OCI-LY1 (cell line): ENCODE measurements around the gene RFX6.

Experiments used
- H2AFZ ChIP-seq: fragments of 200-600 bp; sonication (generic), shearing (Covaris generic); 2 replicates; pipeline ENCODE4 v1.6.0; 2014; ENCODE audit warnings: antibody characterized with exemption, mild to moderate bottlenecking, low read length
- H3F3A ChIP-seq: fragments of 200-600 bp; sonication (generic), shearing (Covaris generic); 2 replicates; pipeline ENCODE4 v1.6.0; 2014; ENCODE audit warnings: mild to moderate bottlenecking, antibody characterized with exemption, low read length, moderate library complexity; ENCODE audit not compliant: insufficient read depth
- H3K27ac ChIP-seq: fragments of 200-600 bp; sonication (generic); 2 replicates; pipeline ENCODE4 v1.5.1; 2014; ENCODE audit warnings: low read length, mixed run types, mild to moderate bottlenecking, low read depth; ENCODE audit not compliant: poor library complexity, severe bottlenecking
- H3K27me3 ChIP-seq: fragments of 200-600 bp; sonication (generic); 2 replicates; pipeline ENCODE4 v1.6.0; 2014; ENCODE audit warnings: antibody characterized with exemption, mild to moderate bottlenecking, low read length, moderate library complexity; ENCODE audit not compliant: insufficient read depth
- H3K36me3 ChIP-seq: fragments of 200-600 bp; sonication (generic); 2 replicates; pipeline ENCODE4 v1.6.1; 2014; ENCODE audit warnings: mild to moderate bottlenecking, antibody characterized with exemption, low read length, moderate library complexity, mixed read lengths; ENCODE audit not compliant: insufficient read depth
- H3K4me1 ChIP-seq: fragments of 200-600 bp; sonication (generic); 2 replicates; pipeline ENCODE4 v1.5.1; 2014; ENCODE audit warnings: mild to moderate bottlenecking, low read length, moderate library complexity; ENCODE audit not compliant: insufficient read depth, severe bottlenecking
- H3K4me2 ChIP-seq: fragments of 200-600 bp; sonication (generic), shearing (Covaris generic); 2 replicates; pipeline ENCODE4 v1.6.1; 2014; ENCODE audit warnings: low read length
- H3K4me3 ChIP-seq: fragments of 200-600 bp; sonication (generic); 2 replicates; pipeline ENCODE4 v1.5.1; 2014; ENCODE audit warnings: low read length, low read depth, mild to moderate bottlenecking, mixed read lengths; ENCODE audit not compliant: poor library complexity, severe bottlenecking
- H3K79me2 ChIP-seq: fragments of 200-600 bp; shearing (Covaris generic); 2 replicates; pipeline ENCODE4 v1.6.1; 2016; ENCODE audit warnings: mixed run types, low read length, mixed read lengths; ENCODE audit not compliant: insufficient read depth
- H3K9ac ChIP-seq: fragments of 200-600 bp; sonication (generic), shearing (Covaris generic); 2 replicates; pipeline ENCODE4 v1.6.1; 2014; ENCODE audit warnings: mild to moderate bottlenecking, low read length, mixed read lengths
- H3K9me2 ChIP-seq: fragments of 200-600 bp; sonication (generic), shearing (Covaris generic); 2 replicates; pipeline ENCODE4 v1.6.1; 2014; ENCODE audit warnings: low read depth, mild to moderate bottlenecking, low read length, mixed read lengths
- H3K9me3 ChIP-seq: fragments of 200-600 bp; shearing (Covaris generic); 2 replicates; pipeline ENCODE4 v1.6.1; 2014; ENCODE audit warnings: low read length, mixed read lengths
- H4K20me1 ChIP-seq: fragments of 200-600 bp; sonication (generic), shearing (Covaris generic); 2 replicates; pipeline ENCODE4 v1.6.0; 2016; ENCODE audit warnings: mild to moderate bottlenecking, low read length; ENCODE audit not compliant: insufficient read depth
- EZH2 ChIP-seq: fragments of 200-600 bp; sonication (generic), shearing (Covaris generic); IDR thresholded peaks from 2 replicates; pipeline ENCODE4 v1.8.0; 2017; ENCODE audit warnings: borderline replicate concordance, mixed run types, mild to moderate bottlenecking, antibody characterized with exemption, low read length, moderate library complexity, mixed read lengths
- TF ChIP-seq, protein P1 (sequence below): fragments of 200-600 bp; sonication (generic), shearing (Covaris generic); IDR thresholded peaks from 2 replicates; pipeline ENCODE4 v1.5.1; 2017; ENCODE audit warnings: mild to moderate bottlenecking, antibody characterized with exemption, low read length, moderate library complexity, mixed read lengths

RFX6 gene

DNA sequence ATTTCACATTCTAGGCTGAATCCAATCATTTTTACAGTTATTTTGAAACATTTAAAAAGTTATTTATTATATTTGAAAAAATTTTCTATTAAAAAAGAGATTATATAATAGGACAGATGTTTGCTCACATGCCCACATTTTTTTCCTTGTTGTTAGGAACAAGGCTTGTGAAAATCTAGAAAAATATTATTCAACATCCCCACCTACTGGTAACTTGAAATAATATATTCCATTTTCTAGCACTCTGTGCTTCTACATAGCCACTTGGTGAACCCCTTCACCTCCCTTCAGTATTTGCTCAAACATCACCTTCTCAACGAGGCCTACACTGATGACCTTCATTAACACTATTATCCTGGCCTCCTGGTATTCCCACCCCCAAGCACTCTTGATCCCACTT lies 29.8 kb upstream of the RFX6 start:
- Histone ChIP-seq H3K4me3 (no peak overlapping the region), H3K27ac (no peak overlapping the region), H3K9me2 (no peaks in the 10 kb centered on the region), H3K9me3 (no peaks in the 10 kb centered on the region), H3K79me2 (no peaks in the 10 kb centered on the region), H3K4me2 (no peak overlapping the region), H2AFZ (no peak overlapping the region), H3K27me3 (no peaks in the 10 kb centered on the region), H4K20me1 (no peaks in the 10 kb centered on the region), H3K36me3 (no peaks in the 10 kb centered on the region), H3F3A (no peaks in the 10 kb centered on the region), H3K9ac (no peak overlapping the region), H3K4me1 (no peaks in the 10 kb centered on the region)
- no peak for TF ChIP-seq EZH2
- TF ChIP-seq, protein P1, sequence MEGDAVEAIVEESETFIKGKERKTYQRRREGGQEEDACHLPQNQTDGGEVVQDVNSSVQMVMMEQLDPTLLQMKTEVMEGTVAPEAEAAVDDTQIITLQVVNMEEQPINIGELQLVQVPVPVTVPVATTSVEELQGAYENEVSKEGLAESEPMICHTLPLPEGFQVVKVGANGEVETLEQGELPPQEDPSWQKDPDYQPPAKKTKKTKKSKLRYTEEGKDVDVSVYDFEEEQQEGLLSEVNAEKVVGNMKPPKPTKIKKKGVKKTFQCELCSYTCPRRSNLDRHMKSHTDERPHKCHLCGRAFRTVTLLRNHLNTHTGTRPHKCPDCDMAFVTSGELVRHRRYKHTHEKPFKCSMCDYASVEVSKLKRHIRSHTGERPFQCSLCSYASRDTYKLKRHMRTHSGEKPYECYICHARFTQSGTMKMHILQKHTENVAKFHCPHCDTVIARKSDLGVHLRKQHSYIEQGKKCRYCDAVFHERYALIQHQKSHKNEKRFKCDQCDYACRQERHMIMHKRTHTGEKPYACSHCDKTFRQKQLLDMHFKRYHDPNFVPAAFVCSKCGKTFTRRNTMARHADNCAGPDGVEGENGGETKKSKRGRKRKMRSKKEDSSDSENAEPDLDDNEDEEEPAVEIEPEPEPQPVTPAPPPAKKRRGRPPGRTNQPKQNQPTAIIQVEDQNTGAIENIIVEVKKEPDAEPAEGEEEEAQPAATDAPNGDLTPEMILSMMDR = peak; percentile 32; the same call in 1 of the 2 replicates

DNA sequence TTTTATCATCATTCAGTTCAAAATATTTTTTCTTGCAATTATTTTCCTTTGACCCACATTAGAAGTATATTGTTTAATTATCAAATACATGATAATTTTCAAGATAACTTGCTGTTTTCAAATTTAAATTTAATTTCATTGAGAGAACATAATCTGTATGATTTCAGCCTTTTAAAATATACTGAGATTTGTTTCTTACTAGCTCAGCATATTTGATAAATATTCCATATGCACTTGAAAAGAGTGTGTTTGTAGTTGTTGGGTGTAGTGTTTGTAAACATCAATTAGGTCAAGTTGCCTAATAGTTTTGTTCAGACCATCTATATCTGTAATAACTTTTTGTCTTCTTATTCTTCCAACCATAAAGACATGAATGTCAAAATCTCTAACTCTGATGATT lies 19.0 kb upstream of the RFX6 start:
- no peaks in the 10 kb centered on the region; the same call in 1 of the 2 replicates for H3K9me3 ChIP-seq
- H3K79me2 ChIP-seq = no peaks in the 10 kb centered on the region

DNA sequence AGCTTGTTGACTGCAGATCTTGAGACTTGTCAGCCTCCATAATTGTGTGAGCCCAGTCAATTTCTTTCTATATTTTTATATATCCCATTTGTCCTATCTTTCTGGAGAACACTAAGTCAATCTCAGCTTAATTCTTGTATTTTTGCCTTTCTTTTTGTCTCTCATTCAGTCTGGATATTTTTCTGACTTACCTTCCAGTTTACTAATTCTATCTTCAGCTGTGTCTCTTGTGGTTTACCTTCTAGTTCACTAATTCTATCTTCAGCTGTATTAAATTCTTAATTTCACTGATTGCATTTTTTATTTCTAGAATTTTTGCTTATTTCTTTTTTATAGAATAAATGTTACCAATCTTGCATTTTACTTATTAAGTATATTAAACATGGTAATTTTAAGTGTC lies 17.8 kb upstream of the RFX6 start:
- Histone ChIP-seq H3K4me2 (no peak overlapping the region), H3K4me3 (no peak overlapping the region), H2AFZ (no peak overlapping the region), H4K20me1 (no peaks in the 10 kb centered on the region), H3K9ac (no peak overlapping the region), H3K4me1 (no peaks in the 10 kb centered on the region), H3K27ac (no peak overlapping the region), H3K9me2 (no peaks in the 10 kb centered on the region), H3K9me3 (no peaks in the 10 kb centered on the region; the same call in 1 of the 2 replicates), H3K27me3 (no peaks in the 10 kb centered on the region), H3F3A (no peaks in the 10 kb centered on the region), H3K79me2 (no peaks in the 10 kb centered on the region), H3K36me3 (no peaks in the 10 kb centered on the region)
- TF ChIP-seq EZH2 = no peak
- TF ChIP-seq, protein P1 = no peak

More for the DNA sequence above, 19.0 kb upstream of the RFX6 start:
- Histone ChIP-seq H4K20me1 (no peaks in the 10 kb centered on the region), H3F3A (no peaks in the 10 kb centered on the region), H2AFZ (no peak overlapping the region), H3K4me2 (no peak overlapping the region), H3K27ac (no peak overlapping the region), H3K27me3 (no peaks in the 10 kb centered on the region), H3K9me2 (no peaks in the 10 kb centered on the region), H3K4me3 (no peak overlapping the region), H3K9ac (no peak overlapping the region), H3K36me3 (no peaks in the 10 kb centered on the region), H3K4me1 (no peaks in the 10 kb centered on the region)
- TF ChIP-seq, protein P1 = no peak
- TF ChIP-seq EZH2 = no peak
